GM10248 (cell line): ENCODE measurements around the gene TNFSF12.

Experiments
- CTCF ChIA-PET: fragments of 300-600 bp; sonication (Branson Sonifier 250); formaldehyde crosslinking; extraction: SDS; loops from one replicate; lab custom pipeline; 2021; ENCODE audit warnings: antibody characterized with exemption; lab: Yijun Ruan, JAX
- POLR2A ChIA-PET: fragments of 350-650 bp; sonication (Branson Sonifier 250); formaldehyde crosslinking; extraction: SDS; loops from one replicate; lab custom pipeline; 2020; ENCODE audit warnings: antibody characterized with exemption; lab: Yijun Ruan, JAX
- DNase-seq: peaks from one replicate; pipeline ENCODE4 v3.0.0; 2012; ENCODE audit errors: extremely low spot score
- CTCF ChIP-seq: IDR thresholded peaks from 2 replicates; pipeline ENCODE4 v1.5.1; 2012; ENCODE audit warnings: mild to moderate bottlenecking, low read depth; ENCODE audit errors: extremely low read depth, missing control alignments, control extremely low read depth

TNFSF12 gene

DNA sequence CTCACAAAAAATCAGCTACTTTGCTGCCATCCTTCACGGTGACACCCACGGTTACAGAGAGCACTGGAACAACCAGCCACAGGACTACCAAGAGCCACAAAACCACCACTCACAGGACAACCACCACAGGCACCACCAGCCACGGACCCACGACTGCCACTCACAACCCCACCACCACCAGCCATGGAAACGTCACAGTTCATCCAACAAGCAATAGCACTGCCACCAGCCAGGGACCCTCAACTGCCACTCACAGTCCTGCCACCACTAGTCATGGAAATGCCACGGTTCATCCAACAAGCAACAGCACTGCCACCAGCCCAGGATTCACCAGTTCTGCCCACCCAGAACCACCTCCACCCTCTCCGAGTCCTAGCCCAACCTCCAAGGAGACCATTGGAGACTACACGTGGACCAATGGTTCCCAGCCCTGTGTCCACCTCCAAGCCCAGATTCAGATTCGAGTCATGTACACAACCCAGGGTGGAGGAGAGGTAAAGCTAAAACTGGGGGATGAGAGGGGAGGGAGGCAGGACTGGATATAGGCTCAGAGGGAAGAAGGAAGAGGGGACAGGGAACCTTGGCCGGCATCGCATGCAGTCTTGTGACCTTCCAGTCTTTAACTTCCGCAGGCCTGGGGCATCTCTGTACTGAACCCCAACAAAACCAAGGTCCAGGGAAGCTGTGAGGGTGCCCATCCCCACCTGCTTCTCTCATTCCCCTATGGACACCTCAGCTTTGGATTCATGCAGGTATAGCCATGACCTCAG is 31.2 kb downstream of the TNFSF12 start:
- ChIA-PET POLR2A (interaction anchor here (0.6 to 1.5 kb wide), 8 partner anchors 11 to 250 kb away, joined by 3 to 7 read pairs (median 4); partner anchors contain the start of genes POLR2A, TMEM256 and TP53), CTCF (interaction anchor here (0.8 to 4.0 kb wide), 6 partner anchors 9 to 184 kb away, joined by 3 to 17 read pairs (median 3); partner anchors contain the start of genes SOX15 and TP53)
- no peak for DNase-seq
- no peak for TF ChIP-seq CTCF

GRCh38 chr17:7580604-7581575 is 32.0 kb downstream of the TNFSF12 start:
- DNase-seq: no peak
- ChIA-PET POLR2A (interaction anchor here (0.6 to 1.1 kb wide), 5 partner anchors 9 to 107 kb away, joined by 3 to 7 read pairs (median 5); partner anchors contain the start of genes POLR2A, SAT2 and TP53), CTCF (interaction anchor here (1.0 to 4.0 kb wide), 2 partner anchors 8 to 144 kb away, joined by 4 to 17 read pairs; partner anchors contain the start of gene SOX15)
- no peak for TF ChIP-seq CTCF

- CTCF ChIA-PET: interaction anchor here (1.0 to 1.8 kb wide), 3 partner anchors 10 to 105 kb away, joined by 4 to 6 read pairs (median 5); partner anchors contain the start of genes SENP3 and WRAP53
- POLR2A ChIA-PET: interaction anchor here (1.1 to 2.8 kb wide), 3 partner anchors 8 to 105 kb away, joined by 5 to 32 read pairs (median 13); partner anchors contain the start of genes FXR2 and TP53
- no peak for TF ChIP-seq CTCF
- no peak for DNase-seq
These were observed 33.8 kb downstream of the TNFSF12 start for GRCh38 chr17:7582396-7583252.

GRCh38 chr17:7583253-7584109 is 34.6 kb downstream of the TNFSF12 start, which contains the start of gene MPDU1:
MPDU1 (plus strand) TSS chr17:7583852; CDS start chr17:7583863, 11 bp downstream.
- ChIA-PET POLR2A (interaction anchor here (0.7 to 2.8 kb wide), 7 partner anchors 9 to 590 kb away, joined by 3 to 32 read pairs (median 6); partner anchors contain the start of genes FXR2, SAT2, TMEM256 and TP53), CTCF (interaction anchor here (0.7 to 1.8 kb wide), 7 partner anchors 10 to 288 kb away, joined by 3 to 6 read pairs (median 4); partner anchors contain the start of genes SENP3 and WRAP53)
- peak; percentile 90 for DNase-seq
- TF ChIP-seq CTCF: no peak
